Calu3 (cell line): ENCODE data around the gene PLIN3. TPM values are rescaled to one million over a fixed set of nuclear protein-coding genes. Genes with fewer than 3 reads are reported as not detected.
"Not testable (repeated sequence)": the region's sequence is repeated elsewhere in the genome, so short reads cannot be mapped to it uniquely, and the experiment has no call there.

Source experiments
- BruUV-seq: library from RNA; stranded (reverse); fragments of 400-500 nt; replicated peaks from 2 replicates; lab custom pipeline; 2021; lab: Mats Ljungman, UMichigan
- CTCF ChIA-PET: fragments of 300-600 bp; sonication (Branson Sonifier 250); formaldehyde crosslinking; loops from one replicate; lab custom pipeline; 2022; ENCODE audit warnings: antibody characterized with exemption; lab: Charles Lee
- DNase-seq: peaks from one replicate; pipeline ENCODE4 v3.0.0; 2022
- H3K27ac Mint-ChIP-seq: one replicate; pipeline ENCODE4 v1.8.0; 2022; ENCODE audit warnings: mixed read lengths; ENCODE audit not compliant: unreplicated experiment
- H3K27me3 Mint-ChIP-seq: one replicate; pipeline ENCODE4 v1.8.0; 2022; ENCODE audit warnings: mixed read lengths; ENCODE audit not compliant: unreplicated experiment
- H3K36me3 Mint-ChIP-seq: one replicate; pipeline ENCODE4 v1.8.0; 2022; ENCODE audit warnings: mild to moderate bottlenecking, moderate library complexity, mixed read lengths; ENCODE audit not compliant: insufficient read depth, unreplicated experiment
- H3K4me1 Mint-ChIP-seq: one replicate; pipeline ENCODE4 v1.8.0; 2022; ENCODE audit warnings: mild to moderate bottlenecking, low read depth, mixed read lengths; ENCODE audit not compliant: unreplicated experiment
- H3K4me3 Mint-ChIP-seq: one replicate; pipeline ENCODE4 v1.8.0; 2022; ENCODE audit warnings: mild to moderate bottlenecking, low read depth, moderate library complexity, mixed read lengths; ENCODE audit not compliant: unreplicated experiment
- H3K9me3 Mint-ChIP-seq: one replicate; pipeline ENCODE4 v1.8.0; 2022; ENCODE audit warnings: low read depth, mixed read lengths; ENCODE audit not compliant: unreplicated experiment
- intact Hi-C: fragments of 100-400 bp; cut with micrococcal nuclease; formaldehyde crosslinking; loops from one replicate; pipeline ENCODE4 v1.10.0; 2022; ENCODE audit not compliant: unreplicated experiment
- total RNA-seq: library from RNA; stranded (reverse); gene quantifications from 2 replicates; pipeline ENCODE4 v1.2.3, GENCODE V29; 2022
- TF ChIP-seq, protein P1 (sequence below): fragments of 200-600 bp; IDR thresholded peaks from one replicate; pipeline ENCODE4 v1.8.0; 2022; ENCODE audit warnings: antibody characterized with exemption; ENCODE audit not compliant: unreplicated experiment

PLIN3 gene
- total RNA-seq, 1 experiment from 2014 or later: 43.7 TPM

DNA sequence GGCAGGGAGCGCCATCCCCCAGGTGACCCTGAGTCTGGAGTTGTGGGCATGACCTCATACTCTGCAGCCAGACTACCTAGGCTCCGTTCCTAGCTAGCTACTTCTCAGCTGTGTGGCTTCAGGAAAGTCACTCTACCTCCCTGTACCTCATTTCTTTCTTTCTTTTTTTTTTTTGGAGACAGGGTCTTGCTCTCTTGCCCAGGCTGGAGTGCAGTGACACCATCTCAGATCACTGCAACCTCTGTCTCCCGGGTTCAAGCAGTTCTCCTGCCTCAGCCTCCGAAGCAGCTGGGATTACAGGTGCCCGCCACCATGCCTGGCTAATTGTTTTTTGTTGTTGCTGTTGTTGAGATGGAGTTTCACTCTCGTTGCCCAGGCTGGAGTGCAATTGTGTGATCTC, 15.0 kb downstream of the PLIN3 start:
- H3K27ac Mint-ChIP-seq: no peak overlapping the region
- no TSS peak for BruUV-seq
- CTCF ChIA-PET: interaction anchor here (1.9 kb wide), 1 partner anchor 43 kb away, joined by 20 read pairs; no protein-coding TSS in a partner anchor
- peaks cover 21% of the 10 kb centered on the region for H3K36me3 Mint-ChIP-seq
- no peak for DNase-seq
- no peaks in the 10 kb centered on the region for H3K9me3 Mint-ChIP-seq
- no peaks in the 10 kb centered on the region for H3K27me3 Mint-ChIP-seq
- intact Hi-C loops: loop anchor here (10.0 kb wide), 1 partner anchor 48 kb away; no protein-coding TSS in a partner anchor
- H3K4me1 Mint-ChIP-seq: no peaks in the 10 kb centered on the region
- no peak overlapping the region for H3K4me3 Mint-ChIP-seq
- TF ChIP-seq, protein P1, sequence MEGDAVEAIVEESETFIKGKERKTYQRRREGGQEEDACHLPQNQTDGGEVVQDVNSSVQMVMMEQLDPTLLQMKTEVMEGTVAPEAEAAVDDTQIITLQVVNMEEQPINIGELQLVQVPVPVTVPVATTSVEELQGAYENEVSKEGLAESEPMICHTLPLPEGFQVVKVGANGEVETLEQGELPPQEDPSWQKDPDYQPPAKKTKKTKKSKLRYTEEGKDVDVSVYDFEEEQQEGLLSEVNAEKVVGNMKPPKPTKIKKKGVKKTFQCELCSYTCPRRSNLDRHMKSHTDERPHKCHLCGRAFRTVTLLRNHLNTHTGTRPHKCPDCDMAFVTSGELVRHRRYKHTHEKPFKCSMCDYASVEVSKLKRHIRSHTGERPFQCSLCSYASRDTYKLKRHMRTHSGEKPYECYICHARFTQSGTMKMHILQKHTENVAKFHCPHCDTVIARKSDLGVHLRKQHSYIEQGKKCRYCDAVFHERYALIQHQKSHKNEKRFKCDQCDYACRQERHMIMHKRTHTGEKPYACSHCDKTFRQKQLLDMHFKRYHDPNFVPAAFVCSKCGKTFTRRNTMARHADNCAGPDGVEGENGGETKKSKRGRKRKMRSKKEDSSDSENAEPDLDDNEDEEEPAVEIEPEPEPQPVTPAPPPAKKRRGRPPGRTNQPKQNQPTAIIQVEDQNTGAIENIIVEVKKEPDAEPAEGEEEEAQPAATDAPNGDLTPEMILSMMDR: no peak

DNA sequence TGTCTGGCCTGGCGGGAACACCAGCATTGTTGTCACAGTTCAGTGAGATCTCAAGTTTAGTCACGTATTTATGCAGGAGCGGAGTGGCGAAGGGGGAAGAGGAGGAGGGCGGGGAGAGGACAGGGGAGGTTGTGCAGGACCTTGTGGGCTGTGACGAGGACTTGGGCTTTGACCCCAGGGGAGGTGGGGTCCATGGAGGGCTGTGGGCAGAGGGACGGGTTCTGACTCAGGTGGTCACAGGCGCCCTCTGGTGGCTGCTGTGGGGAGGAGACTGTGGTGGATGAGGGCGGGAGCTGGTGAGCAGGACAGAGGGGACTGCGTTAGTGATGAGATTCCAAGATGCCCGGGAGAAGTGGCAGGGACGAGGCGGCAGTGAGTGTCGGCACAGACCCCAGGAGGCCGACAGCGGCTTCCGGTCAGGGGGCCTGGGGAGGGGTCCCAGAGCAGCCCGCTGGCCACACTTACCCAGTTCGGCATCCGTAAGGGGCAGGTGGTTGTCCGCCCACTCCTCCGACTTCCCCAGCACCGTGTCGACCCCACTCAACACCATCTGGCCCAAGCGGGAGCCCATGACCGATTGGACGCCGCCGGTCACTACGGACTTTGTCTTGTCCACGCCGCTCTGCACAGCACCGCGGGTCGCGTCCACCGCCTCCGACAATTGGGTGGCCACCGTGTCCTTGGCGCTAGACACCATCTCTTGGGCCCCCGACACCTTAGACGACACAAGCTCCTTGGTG, 15.7 kb downstream of the PLIN3 start:
- TF ChIP-seq, protein P1: peak; percentile 51
- no peaks in the 10 kb centered on the region for H3K9me3 Mint-ChIP-seq
- H3K27me3 Mint-ChIP-seq: no peaks in the 10 kb centered on the region
- CTCF ChIA-PET: interaction anchor here (0.6 to 1.9 kb wide), 2 partner anchors 15 to 42 kb away, joined by 4 to 20 read pairs; no protein-coding TSS in a partner anchor
- intact Hi-C loops: loop anchor here (10.0 kb wide), 1 partner anchor 47 kb away; no protein-coding TSS in a partner anchor
- peak; percentile 61 for DNase-seq
- no TSS peak for BruUV-seq
- no peak overlapping the region for H3K4me3 Mint-ChIP-seq
- no peak overlapping the region for H3K27ac Mint-ChIP-seq
- H3K4me1 Mint-ChIP-seq: no peaks in the 10 kb centered on the region
- H3K36me3 Mint-ChIP-seq: peaks cover 21% of the 10 kb centered on the region

DNA sequence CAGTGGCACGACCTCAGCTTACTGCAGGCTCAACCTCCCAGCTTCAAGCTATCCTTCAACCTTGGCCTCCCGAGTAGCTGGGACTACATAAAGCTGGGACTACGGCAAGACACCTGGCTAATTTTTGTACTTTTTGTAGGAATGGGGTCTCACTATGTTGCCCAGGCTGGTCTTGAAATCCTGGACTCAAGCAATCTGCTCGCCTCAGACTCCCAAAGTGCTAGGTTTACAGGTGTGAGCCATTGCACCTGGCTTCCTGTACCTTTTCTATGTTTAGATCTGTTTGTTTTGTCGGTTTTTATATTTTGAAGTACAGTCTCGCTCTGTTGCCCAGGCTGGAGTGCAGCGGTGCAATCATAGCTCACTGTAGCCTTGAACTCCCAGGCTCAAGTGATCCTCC, 18.4 kb downstream of the PLIN3 start:
- no peak overlapping the region for H3K27ac Mint-ChIP-seq
- CTCF ChIA-PET: no interaction called here

DNA sequence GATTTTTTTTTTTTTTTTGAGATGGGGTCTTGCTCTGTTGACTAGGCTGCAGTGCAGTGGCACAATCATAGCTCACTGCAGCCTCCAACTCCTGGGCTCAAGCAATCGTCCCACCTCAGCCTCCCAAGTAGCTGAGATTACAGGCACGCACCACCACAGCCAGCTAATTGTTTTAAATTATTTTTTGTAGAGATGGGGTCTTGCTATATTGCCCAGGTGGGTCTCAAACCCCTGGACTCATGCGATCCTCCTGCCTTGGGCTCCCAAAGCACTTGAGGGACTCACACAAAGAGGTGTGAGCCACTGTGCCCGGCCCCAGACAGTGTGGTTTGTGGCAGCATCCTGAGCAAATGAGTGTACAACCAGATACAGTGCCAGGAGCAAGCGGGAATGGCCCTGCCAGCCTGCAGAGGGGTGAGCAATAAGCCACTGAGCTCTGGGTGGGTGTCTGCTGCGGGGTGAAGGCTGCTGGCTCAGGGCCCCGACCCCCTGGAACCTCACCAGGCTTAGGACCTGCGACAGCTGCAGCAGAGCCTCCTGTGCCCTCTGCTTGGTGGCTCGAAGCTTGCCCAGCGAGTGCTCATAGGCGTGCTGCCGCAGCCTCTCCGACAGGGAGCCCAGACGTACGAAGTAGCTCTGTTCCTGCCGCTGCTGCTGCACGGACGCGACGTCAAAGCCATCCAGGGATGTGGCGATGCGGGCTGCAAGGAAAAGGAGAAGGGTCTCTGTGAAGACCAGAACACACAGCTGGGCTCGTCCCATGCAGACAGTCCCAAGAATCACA, 20.1 kb downstream of the PLIN3 start:
- Mint-ChIP-seq H3K4me3 (no peak overlapping the region), H3K9me3 (no peaks in the 10 kb centered on the region), H3K4me1 (no peaks in the 10 kb centered on the region), H3K27me3 (no peaks in the 10 kb centered on the region), H3K36me3 (peaks cover 29% of the 10 kb centered on the region), H3K27ac (no peak overlapping the region)
- DNase-seq: no peak
- TF ChIP-seq, protein P1: no peak
- CTCF ChIA-PET: no interaction called here
- no TSS peak for BruUV-seq
- intact Hi-C loops: no loop called here

More for the DNA sequence above, 18.4 kb downstream of the PLIN3 start:
- Mint-ChIP-seq H3K4me3 (no peak overlapping the region), H3K9me3 (no peaks in the 10 kb centered on the region), H3K27me3 (no peaks in the 10 kb centered on the region), H3K36me3 (peaks cover 31% of the 10 kb centered on the region), H3K4me1 (no peaks in the 10 kb centered on the region)
- no peak for DNase-seq
- no TSS peak for BruUV-seq
- intact Hi-C loops: no loop called here
- TF ChIP-seq, protein P1: no peak

DNA sequence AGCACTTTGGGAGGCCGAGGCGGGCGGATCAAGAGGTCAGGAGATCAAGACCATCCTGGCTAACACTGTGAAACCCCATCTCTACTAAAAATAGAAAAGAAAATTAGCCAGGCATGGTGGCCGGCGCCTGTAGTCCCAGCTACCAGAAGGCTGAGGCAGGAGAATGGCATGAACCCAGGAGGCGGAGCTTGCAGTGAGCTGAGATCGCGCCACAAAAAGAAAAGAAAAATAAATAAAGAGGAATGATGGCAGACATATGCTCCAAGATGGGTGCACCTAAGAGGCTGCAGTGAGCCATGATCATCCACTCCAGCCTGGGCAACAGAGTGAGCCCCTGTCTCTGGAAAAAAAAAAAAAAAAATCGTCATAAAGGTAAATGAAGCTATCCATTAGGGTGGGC, 21.5 kb downstream of the PLIN3 start:
- H3K4me3 Mint-ChIP-seq, intact Hi-C loops, H3K27me3 Mint-ChIP-seq, BruUV-seq, H3K4me1 Mint-ChIP-seq, H3K9me3 Mint-ChIP-seq, DNase-seq, H3K27ac Mint-ChIP-seq: not testable (repeated sequence)
- CTCF ChIA-PET: interaction anchor here (0.6 kb wide), 2 partner anchors 622 to 930 kb away, joined by 3 to 5 read pairs; no protein-coding TSS in a partner anchor
- H3K36me3 Mint-ChIP-seq: peaks cover 28% of the 10 kb centered on the region
